ENCODE results near the gene S100A1.
A peak's percentile ranks its signal among the peaks of the same experiment; 100 is the strongest.

The S100A1 gene

DNA sequence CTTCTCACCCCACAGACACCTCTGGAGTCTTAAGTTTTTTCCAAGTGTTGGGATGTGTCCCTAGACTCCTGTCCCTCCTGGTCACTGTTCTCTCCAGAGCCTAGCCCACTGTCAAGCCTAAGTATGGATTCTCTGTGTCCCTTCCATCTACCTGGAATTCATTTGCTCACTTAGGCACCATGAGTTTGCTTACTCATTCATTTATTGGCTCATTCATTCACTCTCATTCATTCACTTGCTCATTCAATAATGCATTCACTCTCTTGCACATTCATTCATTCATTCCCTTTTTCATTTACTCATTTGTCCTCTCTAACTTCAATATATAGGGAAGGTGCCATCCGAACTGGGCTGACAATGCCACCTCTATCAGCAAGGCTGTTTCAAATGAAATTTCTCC, 16.9 kb upstream of the S100A1 start:
- no peak for DNase-seq

DNA sequence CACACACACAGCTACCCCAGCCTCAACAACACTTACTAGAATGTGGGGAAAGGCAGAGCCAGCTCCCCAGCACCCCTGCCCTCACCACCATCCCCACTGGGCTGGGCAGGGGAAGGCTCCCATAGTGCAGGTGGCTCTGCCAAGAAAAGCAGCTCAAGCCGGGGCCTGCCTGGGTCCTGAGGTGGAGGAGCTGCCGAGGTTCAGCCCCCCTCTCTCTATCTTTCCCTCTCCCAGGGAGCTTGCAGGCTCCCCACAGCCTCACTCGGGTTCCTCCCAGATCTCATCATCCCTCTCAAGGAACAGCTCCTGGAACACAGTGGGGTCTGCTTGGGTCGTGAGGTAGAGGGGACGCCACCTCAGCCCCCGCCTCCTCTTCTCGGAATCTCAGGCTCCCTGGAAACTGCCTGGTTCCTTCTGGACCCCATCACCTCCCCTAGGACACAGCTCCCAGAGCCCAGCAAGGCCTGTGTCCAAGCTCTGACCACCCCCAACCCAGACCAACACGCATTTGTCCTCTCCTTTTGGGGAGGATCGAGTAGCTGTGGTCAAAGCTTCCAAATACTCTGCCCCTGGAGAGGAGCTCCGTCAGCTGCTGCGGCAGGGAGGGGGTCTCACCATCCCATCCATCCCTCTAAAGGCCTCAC, 16.0 kb upstream of the S100A1 start:
- DNase-seq, result no peak

DNA sequence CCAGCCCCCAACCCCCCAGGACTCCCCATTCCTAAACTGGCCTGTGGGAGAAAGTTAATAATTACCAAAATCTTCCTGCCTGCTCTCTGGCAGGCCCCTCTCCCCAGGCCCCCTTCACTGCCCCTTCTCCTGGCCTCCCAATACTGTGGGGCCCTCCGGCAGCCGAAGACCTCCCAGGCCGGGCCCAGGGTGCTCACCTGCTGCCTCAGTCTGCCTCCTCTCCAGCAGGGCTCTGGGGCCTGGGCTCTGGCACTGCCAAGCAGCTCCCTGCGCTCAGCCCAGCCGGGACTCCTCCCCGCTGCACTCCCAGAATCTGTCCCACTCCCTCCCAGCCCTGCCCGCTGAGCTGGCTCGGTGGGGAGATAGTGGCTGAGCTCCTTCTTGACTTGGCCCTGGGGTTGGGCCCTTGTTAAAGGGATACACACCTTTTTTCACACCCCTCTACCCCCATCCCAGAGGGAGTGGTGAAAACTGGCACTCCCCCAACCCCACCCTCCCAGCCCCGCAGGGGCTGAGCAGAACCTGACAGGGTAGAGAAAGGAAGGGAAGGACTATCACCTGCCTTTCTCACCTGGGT, 15.4 kb upstream of the S100A1 start, which contains the start of gene S100A16:
TSS of gene S100A16 (minus strand) at position 383 of the 577 bp plus-strand sequence. CDS start 4,986 bp downstream, outside the sequence.
- no peak for DNase-seq

- DNase-seq, result no peak
Measured at GRCh38 chr1:153613406-153613805, 14.8 kb upstream of the S100A1 start.

DNA sequence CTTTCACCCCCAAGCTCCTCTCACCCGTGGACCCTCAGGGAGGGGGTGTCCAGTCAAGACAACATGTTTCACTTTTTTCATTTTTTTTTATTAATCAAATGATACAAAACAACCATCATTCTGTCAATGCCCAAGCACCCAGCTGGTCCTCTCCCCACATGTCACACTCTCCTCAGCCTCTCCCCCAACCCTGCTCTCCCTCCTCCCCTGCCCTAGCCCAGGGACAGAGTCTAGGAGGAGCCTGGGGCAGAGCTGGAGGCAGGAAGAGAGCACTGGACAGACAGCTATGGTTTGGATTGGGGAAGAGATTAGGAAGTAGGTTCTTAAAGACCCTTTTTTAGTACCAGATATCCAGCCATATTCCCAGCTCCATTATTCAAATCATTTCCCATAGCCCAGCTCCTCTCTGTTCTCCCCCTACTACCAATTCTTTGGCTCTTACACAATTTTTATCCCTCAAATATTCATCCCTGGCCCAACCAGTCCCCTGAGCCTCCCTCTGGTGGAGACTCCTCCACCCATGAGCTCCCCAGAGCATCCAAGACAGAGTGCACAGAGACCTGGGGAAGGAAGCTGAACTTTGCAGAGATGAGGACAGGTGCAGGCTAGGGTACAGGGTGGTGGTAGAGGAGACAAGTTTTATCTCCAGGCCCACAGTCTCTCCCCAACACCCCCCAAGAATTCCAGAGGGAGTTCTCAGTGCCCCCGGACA, 13.9 kb upstream of the S100A1 start:
- no peak for DNase-seq

- no peak for DNase-seq
Measured at GRCh38 chr1:153614906-153615305, 13.3 kb upstream of the S100A1 start.

DNA sequence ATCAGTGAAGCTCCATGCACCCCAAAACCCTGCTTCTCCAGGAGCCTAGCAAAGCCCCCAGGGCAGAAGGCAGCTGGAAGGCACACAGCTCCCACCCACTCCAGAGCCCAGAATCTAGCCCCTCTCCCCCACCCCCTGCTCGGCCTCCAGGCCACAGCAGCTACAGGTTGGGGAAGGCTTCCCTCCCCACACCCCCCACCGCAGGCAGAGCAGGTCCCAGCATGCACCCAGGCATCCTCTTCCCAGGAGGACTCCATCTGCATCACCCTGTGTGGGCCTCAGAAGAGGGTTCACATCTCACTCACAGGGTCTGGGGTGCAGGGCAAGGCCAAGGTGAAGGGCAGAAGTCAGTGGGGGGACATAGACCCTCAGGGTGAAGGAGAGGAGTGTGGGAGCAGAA, 12.8 kb upstream of the S100A1 start:
- DNase-seq, result no peak

- DNase-seq, result no peak
Measured at GRCh38 chr1:153616144-153616916, 11.9 kb upstream of the S100A1 start, which contains the start of gene S100A14. TSS of gene S100A14 (minus strand) at chr1:153616325. CDS start at chr1:153615858, 467 bp downstream.

DNA sequence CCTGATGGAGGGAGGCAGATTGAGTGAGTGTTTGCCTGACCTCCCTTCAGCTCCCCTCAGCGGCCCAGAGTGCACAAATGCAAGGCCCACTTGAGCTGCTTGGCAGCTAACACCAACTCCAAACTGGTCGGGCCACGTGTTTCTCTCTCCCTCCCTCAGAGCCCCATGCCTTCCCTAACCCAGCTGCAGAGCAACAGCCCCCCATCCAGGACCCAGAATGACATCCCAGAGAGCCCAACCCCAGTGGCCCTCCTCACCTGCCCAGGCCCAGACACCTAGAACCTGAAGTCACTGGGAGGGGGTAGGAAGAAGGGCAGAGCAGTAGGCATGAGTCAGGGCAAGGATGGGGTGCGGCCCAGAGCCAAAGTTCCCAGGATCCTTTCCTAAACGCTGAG, 11.3 kb upstream of the S100A1 start:
- DNase-seq, result no peak

- no peak for DNase-seq
Measured at GRCh38 chr1:153617663-153618062, 10.6 kb upstream of the S100A1 start.

- DNase-seq, result no peak
Measured at GRCh38 chr1:153619171-153619570, 9.1 kb upstream of the S100A1 start.

- DNase-seq, result no peak
Measured at GRCh38 chr1:153623101-153623500, 5.1 kb upstream of the S100A1 start.

- no peak for DNase-seq
Measured at GRCh38 chr1:153624965-153625611, 3.1 kb upstream of the S100A1 start.

DNA sequence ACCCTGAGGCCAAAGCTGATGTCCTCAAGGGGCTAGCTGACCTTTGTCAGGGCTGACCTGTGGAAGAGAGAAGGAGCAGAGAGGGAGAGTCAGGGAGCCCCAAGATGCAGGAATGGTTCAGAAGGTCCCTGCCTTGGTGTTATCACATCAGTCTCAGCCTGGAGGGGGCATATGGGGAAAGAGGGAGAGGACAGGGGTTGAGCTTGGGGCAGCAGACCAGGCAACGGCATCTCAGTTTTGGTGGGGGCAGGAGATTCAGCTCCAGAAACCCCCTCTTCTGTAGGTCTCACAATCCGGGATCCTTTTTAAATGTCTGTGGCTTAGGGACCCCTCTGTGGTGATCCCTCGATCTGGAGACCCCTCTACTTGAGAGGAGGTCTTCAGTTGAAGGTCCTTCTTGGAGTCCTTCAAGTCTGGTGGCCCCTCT, 1.7 kb upstream of the S100A1 start:
- DNase-seq, result no peak

DNA sequence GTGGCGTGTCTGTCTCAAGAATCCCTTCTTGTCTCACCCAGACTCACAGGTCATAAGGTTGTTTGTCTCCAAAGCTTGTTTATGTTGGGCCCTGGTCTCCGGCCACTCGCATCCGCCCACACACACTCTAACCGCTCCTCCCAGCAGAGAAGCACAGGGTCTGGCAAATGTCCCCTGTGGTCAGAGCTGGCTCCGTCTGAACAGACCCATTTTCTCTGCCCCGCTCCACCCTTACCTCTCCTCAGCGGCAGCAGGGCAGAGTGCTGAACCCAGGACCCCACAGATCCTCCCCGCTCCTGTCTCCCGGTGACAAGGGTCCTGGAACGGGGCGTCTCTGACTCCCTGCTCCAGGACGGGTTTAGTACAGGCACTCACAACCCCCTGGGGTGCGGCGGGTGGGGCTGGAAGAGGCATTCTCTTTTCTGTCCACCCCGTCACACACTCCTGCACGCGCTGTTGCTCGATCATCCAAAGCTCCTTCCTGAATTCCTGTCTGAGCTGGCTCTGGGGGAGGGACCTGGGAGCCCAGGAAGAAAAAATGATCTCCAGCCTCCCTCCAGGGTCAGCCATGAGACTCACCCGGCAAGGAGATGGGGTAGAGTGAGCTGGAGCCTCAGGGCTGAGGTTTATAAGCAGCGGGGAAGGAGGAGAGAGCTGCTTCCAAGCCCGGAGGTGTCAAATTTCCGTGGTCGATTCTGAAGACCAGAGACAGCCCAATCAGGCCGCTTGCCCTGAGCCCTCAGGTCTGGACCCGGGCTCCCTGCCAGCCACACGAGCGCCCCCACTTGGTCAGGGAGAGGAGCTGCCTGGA, 1.1 kb upstream of the S100A1 start, which contains the start of gene S100A13:
TSS of gene S100A13 (minus strand) at position 602 of the 811 bp plus-strand sequence. CDS start 1,033 bp downstream, outside the sequence.
- DNase-seq, result peak; percentile 91

DNA sequence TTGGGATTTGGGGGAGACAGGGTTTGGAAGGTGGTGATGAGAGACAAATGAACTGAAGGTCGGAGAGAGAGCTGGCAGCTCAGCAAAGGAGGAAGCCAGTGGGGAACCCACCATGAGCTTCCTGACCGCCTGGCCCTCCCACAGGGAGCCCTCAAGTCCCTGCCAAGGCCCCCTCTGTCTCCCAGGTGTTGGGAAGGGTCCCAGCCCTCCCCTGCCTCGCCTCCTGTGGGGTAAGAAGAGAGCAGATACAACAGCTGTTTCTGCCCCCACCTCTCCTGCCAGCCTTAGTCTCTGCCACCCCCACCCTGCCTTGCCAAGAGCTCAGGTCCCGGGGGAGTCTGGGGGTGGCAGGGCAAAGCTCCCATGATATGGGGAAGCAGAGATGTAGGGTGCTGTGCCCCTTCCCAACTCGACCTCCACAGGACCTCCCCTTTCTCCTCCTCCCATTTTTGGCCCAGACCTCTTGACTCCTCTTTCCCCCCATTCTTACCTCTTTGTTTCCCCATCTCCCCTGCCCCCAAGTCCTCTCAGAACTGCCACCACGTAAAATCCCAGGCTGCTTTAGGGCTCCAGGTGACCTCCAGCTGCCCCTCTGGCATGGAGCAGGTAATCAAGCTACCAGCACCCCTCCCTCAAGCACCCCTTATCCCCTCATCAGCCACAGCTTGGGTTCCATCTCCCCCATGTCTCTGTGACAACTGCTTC, 556 bp downstream of the S100A1 start:
- DNase-seq, result no peak

DNA sequence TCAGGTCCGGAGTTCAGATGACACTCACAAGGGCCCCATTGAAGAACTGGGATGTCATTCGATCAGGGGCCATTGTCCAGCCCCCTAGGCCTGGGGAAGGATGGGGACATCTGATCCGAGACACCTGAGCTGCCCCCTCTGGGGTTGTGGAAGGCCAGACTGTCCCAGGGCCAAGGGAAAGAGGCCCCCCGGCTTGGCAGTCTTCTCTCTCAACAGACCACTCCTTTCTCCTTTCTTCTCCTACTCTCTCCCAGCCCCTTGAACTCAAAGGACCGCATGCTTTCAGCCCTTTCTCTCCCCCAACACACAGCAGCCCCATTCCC, 1.1 kb downstream of the S100A1 start:
- no peak for DNase-seq

DNA sequence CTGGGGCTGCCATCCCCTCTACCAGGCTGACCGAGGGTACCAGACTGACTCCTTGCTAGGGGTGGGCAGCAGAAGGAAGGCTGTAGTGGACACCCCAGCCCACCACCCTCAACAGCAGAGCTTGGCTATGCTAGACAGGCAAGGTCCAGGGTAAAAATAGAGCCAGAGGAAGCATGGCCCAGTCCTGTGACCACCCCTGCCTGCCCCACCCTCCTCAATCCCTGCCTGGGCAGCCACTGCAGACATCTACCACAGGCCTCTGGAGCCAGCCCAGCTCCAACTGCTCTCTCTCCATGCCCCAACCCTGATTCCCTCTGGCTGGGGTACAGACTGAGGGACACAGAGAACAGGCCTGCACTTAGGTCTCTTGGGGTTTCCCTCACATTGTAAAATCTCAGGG, 1.7 kb downstream of the S100A1 start:
- no peak for DNase-seq

DNA sequence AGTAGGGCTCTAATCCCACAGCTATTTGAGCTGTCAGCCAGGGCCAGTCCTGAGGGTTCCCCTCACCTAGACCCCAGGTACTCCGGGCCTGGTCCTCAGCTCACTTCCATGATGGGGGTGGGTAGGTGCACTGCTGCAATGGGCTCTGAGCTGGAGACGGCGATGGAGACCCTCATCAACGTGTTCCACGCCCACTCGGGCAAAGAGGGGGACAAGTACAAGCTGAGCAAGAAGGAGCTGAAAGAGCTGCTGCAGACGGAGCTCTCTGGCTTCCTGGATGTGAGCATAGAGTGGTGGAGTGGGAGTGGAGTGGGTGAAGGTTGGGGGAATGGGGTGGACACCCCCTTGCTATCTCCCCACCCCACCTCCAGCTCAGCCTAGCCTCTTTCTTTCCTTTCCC, 2.1 kb downstream of the S100A1 start:
- DNase-seq, result no peak

DNA sequence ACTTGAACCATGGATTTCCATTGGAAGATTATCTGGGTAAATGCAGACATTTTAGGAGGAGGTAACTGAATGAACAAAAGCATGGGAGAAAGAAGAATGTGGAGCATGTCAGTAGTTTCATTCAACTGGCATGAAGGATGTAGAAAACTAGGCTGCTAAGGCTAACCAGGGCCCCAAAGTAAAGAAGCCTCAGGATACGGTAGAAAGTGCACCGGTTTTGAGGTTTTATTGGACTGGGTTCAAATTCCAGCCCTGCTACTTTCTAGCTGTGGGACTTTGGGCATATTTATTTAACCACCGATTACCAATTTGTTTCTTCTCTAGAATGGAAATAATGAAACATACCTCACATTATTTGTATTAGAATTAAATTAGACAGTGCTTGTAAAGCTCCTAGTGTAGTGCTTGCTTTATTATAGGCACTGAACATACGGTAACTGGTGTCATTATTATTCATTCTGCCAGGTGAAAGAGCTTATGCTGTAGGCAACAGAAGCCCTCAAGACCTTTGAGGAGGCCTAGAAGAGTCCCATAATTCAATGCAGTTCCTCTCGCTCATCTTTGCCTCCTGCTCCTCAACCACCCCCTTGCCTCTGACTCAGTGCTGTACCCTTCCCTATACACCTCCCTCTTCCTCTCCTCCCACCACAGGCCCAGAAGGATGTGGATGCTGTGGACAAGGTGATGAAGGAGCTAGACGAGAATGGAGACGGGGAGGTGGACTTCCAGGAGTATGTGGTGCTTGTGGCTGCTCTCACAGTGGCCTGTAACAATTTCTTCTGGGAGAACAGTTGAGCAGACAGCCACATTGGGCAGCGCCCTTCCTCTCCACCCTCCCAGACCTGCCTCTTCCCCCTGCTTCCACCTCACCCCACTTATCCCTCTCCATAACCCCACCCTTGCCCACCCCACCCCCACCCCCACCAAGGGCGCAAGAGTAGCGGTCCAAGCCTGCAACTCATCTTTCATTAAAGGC, 3.1 kb downstream of the S100A1 start:
- DNase-seq, result no peak

All from NCI-H526 treated with DMSO at 0.1 percent for 48 hours (cell line).